EL (cell line): ENCODE measurements around the gene CRYAB.
"Not testable (repeated sequence)": the region's sequence is repeated elsewhere in the genome, so short reads cannot be mapped to it uniquely, and the experiment has no call there.

Experiments
- DNase-seq: peaks from one replicate; pipeline ENCODE4 v3.0.0-alpha.2; 2016

CRYAB gene

GRCh38 chr11:111906680-111907079, 4.9 kb downstream of the CRYAB start:
- no peak for DNase-seq

GRCh38 chr11:111905411-111905810, 6.2 kb downstream of the CRYAB start:
- DNase-seq: no peak

- no peak for DNase-seq
Observed at GRCh38 chr11:111886844-111887243, 24.7 kb downstream of the CRYAB start.

GRCh38 chr11:111886032-111886431, 25.5 kb downstream of the CRYAB start:
- no peak for DNase-seq

GRCh38 chr11:111885053-111885452, 26.5 kb downstream of the CRYAB start:
- not testable (repeated sequence) for DNase-seq

- DNase-seq: no peak
Observed at GRCh38 chr11:111882202-111882601, 29.4 kb downstream of the CRYAB start.

GRCh38 chr11:111879637-111879960, 32.0 kb downstream of the CRYAB start:
- no peak for DNase-seq

- peak; percentile 97 for DNase-seq
Observed at GRCh38 chr11:111878849-111879636, 32.5 kb downstream of the CRYAB start, which contains the start of the genes CFAP68 and FDXACB1. TSS of gene CFAP68 (plus strand) at chr11:111879541. CDS start at chr11:111879561, 20 bp downstream. TSS of gene FDXACB1 (minus strand) at chr11:111879165. CDS start at chr11:111879132, 33 bp downstream.

- DNase-seq: no peak
Observed at GRCh38 chr11:111878385-111878848, 33.2 kb downstream of the CRYAB start.

GRCh38 chr11:111871693-111872161, 39.8 kb downstream of the CRYAB start:
- DNase-seq: no peak

- DNase-seq: peak; percentile 78
Observed at GRCh38 chr11:111870886-111871692, 40.5 kb downstream of the CRYAB start, which contains the start of gene ALG9. TSS of gene ALG9 (minus strand) at chr11:111871581. CDS start at chr11:111871482, 99 bp downstream.

- peak; percentile 3 for DNase-seq
Observed at GRCh38 chr11:111870522-111870885, 41.1 kb downstream of the CRYAB start.

GRCh38 chr11:111870113-111870512, 41.5 kb downstream of the CRYAB start:
- DNase-seq: no peak

GRCh38 chr11:111860257-111860656, 51.3 kb downstream of the CRYAB start:
- no peak for DNase-seq
